Activated CD4-positive, alpha-beta T cell treated with anti-CD3 and anti-CD28 coated beads, Interleukin-2, Interleukin-4, amounts not matched to agents 100 ng/mL and 50 ng/mL, durations not matched to agents 16 hours and 8 hours (primary cell): ENCODE data around the gene GID8.
"Not testable (repeated sequence)": the region's sequence is repeated elsewhere in the genome, so short reads cannot be mapped to it uniquely, and the experiment has no call there.

Experiments used
- DNase-seq: peaks from one replicate; pipeline ENCODE4 v3.0.0-alpha.2; 2020; ENCODE audit warnings: low spot score

The GID8 gene

GRCh38 chr20:62922451-62922921 lies 15.5 kb upstream of the GID8 start:
- peak; percentile 81 for DNase-seq

- DNase-seq = not testable (repeated sequence)
Measured at GRCh38 chr20:62923059-62923668, 14.8 kb upstream of the GID8 start.

DNA sequence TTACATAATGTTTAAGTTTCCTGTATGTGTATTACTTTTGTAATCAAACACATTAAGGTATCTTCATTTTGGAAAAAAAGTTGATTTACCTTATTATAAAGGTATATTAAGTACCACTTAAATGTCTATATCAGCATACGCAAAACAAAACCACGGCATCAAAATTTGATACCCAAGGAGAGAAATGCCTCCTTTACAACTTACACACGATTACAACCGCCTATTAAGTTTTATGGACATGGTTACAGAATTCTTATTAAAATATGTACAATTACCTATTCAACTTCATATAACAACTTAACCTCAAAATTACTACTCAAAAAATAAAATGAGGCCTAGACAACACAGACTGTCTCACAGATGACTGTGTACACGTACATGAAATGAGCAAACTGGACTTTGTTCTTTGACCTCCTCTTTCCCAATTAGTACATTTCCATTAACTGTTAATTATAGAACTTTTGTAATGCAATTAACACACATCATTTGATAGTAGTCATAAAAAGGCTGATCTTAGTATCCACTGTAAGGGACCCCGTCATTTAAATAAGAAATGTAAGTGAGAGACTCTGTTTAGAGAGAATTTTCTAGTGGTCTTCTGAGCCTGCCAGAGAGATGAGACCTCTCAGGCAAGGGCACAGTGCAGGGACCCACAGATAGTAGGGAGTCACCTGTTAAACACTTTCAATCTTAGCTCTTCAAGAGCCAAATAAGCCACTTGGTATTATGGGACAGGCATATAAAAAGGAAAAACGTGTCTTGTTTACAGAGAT lies 14.1 kb upstream of the GID8 start:
- no peak for DNase-seq

DNA sequence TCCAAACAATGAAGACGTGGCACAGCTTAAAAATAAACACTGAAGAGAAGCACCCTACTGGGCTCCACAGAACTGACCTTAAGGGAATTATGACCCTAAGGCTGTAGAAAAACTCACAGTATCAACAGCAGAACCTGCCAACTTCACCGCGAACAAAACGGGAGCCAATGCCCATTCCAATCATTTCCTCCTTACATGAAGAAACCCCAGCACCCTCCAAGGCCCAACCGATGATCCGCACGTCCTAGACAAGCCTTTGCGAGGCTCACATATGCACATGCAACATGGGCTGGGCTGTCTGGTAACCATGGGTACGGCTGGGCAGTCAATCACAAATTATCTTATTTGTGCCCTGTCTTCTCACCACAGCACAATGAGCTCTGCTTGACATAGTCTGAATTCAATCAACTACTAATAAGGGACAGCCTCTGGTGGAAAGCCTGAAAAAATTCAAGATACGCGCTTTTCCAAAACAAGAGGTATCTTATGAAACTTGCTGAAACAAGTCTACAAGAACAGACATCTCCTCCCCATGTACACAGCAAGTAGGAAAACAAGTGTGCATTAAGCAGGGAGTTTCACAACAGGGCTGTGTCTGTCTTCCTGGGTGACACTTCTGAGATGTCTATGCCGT lies 13.4 kb upstream of the GID8 start:
- peak; percentile 45 for DNase-seq

DNA sequence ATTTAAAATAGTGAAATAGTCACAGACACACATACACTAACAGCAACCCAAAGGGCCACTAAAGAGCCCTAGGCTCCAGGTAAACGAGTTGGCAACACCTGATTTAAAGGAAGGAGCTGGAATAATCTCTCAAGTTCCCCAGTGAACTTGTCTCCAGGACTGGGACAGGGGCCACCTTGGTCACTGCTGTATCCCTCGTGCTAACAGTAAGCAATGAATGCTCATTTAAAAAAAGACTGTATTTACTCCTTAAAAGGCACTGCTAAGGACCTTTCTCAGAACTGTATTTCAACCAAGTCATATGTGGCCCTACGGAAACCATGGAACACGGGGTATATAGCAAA lies 12.9 kb upstream of the GID8 start:
- DNase-seq = no peak

DNA sequence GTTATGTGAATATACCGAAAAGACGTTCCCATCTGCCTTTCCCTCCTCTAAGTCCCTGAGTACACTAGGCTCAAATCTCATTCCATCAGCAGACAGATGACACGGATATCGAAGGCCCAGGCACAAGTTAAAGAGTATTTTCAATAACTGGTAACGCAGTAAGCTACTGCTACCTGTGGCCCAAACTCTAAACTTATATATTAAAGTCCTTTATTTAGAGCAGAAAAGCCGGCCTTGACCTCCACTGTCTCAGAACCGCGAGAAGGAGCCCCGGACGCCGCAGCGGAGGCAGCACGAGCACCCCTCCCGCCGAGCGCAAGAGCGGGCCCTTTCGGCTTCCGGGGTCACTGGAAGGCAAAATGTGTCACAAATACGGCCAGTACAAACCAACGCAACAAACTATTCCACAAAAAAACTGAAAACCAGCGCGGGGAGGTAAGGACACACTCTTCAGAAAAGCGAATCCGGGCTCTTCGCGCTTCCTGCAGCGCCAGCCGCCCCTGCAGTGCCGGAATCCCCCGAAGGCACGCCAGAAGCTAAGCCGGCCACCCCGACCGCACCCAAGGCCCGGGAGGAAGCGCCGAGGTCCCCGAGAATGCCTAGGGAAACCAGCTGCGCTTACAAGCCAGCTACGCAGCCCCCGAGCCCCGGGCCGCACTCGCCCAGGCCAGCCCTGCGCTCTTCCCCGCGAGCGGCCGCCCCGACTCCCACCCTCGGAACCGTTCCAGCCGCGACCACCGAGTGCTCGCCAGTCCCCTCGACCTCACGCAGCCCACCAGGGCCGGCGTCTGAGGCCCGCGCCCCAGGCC lies 12.3 kb upstream of the GID8 start:
- peak; percentile 43 for DNase-seq

GRCh38 chr20:62926229-62927127 lies 11.5 kb upstream of the GID8 start, which contains the start of gene DIDO1:
TSS of gene DIDO1 (minus strand) at chr20:62926505.
- peak; percentile 92 for DNase-seq

GRCh38 chr20:62927128-62927705 lies 10.7 kb upstream of the GID8 start:
- no peak for DNase-seq

GRCh38 chr20:62928246-62928939 lies 9.6 kb upstream of the GID8 start:
- DNase-seq = no peak

DNA sequence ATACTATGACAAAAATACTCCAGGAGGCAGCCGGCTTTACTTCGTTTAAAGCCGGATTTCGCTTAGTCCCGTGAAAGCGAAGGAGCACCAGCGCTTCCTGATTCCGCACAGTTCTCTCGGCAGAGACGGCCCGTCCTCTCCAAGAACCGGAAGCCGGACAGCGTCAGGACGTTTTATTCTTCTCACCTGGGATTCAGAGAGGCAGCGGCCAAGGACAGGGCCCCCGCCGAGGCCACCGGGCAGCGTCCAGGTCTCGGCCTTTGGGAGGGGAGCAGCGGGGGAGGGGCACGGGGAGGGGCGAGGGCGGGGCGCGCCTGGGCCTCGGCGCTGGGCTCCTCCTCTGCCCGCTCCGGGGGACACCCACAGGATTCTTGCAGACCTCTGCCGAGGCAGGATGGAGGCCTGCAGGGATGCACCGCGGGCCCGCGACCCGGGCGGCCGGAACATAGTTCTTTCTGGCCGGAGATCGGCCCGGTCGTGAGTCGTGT lies 8.9 kb upstream of the GID8 start:
- peak; percentile 58 for DNase-seq

DNA sequence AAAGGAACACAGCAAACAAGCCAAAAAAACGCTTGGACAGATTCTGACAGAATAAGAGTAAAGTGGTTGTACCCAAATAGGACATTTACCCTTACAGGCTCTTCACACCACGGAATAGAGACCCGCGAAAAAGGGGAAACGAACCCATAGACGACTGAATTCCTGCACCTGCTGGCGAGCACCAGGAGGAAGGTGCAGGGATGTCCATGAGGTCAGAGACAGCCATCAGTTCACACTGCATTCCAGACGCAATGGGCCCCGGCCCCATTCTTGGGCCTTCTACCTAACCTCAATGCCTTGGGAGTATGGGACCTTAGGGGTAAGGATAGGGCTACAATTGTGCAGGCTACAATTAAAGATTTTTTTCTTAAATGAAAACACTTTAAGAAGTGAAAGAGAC lies 6.5 kb upstream of the GID8 start:
- no peak for DNase-seq

DNA sequence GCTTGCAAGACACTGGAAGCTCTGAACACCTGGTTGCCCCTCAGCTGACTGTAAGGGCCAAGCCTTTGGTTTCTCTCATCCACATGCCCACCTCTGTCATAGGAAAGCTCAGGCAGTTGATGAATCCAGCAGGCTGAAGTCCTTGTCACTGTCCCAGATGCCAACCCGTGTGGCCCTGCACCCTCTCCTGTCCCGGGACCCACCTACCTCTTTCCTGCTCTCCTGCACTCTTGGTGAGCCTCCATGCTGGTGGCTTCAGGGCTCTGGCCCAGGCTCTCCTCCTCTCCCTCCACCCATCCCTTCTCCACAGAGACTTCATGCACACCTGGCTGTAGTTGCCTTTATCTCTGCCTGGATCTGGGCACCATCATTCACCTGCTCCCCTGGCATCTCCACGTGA lies 4.0 kb upstream of the GID8 start:
- DNase-seq = no peak

DNA sequence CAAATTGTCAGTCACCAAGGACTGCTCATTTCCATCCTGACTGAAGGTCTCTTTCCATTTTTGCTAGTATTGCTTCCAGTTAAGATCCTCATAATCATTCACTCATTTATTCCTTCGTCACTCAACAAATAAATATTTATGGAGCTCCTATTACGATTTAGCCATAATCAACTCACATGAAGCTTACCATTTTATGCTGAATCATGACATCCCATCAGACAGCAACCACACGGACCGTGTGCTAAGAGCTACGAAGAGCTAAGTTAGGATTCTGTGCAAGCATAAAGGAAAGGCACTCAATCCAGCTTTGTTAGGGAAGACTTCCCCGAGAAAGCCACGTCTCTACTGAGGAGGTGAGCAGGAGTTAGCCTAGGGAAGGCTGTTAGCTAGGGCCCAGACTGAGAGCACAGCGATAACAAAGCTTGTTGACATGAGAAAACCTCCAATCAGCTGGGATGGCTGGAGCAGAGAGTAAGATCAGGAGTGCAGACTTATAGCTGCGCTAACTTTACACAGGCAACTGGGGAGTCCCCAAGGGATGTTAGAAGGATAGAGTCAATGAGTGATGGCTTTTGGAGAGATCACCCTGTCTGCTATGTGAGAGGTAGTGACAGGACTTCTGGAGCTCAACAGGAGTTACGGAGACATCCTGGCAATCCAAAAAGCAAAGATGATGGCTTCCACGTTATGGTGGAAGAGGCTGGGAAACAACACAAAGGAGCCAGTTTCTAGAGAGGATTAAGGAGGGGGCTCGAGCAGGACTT lies 2.6 kb upstream of the GID8 start:
- no peak for DNase-seq

GRCh38 chr20:62935968-62936585 lies 1.9 kb upstream of the GID8 start:
- DNase-seq = no peak

- DNase-seq = peak; percentile 97
Measured at GRCh38 chr20:62937268-62938104, 461 bp upstream of the GID8 start.

DNA sequence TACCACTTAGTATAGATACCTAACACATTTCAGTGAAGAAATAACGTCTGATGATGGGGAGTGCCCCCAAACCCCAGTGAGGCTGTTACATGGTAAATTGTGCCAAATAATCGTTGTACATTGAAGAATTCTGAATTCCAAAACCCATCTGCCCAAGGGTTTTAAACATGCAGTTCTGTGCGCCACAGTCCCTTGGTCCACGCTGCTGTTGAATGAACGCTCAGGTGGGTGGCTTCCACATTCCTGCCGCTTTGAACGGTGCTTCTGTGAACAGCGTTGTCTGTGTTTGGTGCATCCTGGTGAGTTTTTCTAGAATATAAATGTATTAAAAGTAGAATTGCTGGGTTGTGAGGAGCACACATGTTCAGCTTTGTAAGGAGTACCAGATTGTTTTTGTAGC lies 2.9 kb downstream of the GID8 start:
- DNase-seq = no peak

DNA sequence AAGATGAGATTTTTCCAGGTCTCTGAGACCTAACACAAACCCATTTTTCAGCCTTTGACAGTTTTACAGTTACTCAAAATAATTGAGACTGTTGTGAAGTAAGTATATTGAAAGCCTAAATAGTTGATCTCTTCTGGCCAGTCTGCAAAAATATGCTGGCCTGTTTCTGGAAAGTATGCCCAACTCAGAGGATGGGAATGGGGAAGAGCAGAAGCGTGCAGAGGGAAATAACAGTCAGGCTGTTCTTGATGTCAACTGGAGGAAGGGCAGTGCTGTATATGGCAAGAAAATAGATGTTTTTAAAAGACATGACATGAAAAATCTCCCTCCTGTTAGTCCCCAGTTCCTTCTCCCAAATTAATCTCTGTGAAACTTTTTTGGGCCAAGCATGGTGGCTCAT lies 3.8 kb downstream of the GID8 start:
- no peak for DNase-seq

- no peak for DNase-seq
Measured at GRCh38 chr20:62942456-62942855, 4.5 kb downstream of the GID8 start.
